ENCODE measurements around the gene GRK3. TPM values are rescaled to one million over a fixed set of nuclear protein-coding genes. Genes with fewer than 3 reads are reported as not detected.

The GRK3 gene
- total RNA-seq, 1 experiment from 2014 or later: 0.37 TPM

DNA sequence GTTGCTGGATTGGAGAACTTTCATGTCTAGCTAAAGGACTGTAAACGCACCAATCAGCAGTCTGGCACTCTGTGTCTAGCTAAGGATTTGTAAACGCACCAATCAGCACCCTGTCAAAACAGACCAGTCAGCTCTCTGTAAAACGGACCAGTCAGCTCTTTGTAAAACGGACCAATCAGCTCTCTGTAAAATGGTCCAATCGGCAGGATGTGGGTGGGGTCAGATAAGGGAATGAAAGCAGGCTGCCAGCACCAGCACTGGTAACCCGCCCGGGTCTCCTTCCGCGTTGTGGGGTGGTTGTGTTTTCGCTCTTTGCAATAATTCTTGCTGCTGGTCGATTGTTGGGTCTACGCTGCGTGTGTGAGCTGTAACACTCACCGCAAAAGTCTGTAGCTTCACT lies 188.8 kb downstream of the GRK3 start:
- POLR2A ChIA-PET (ENCODE audit: unreplicated experiment): interaction anchor here (0.6 kb wide), 1 partner anchor 9 kb away, joined by 4 read pairs; no protein-coding TSS in a partner anchor
- CTCF ChIA-PET: no interaction called here
- TF ChIP-seq EZH2 (IDR thresholded peaks at IDR 0.05; ENCODE audit: low read depth): no peak
- TF ChIP-seq, protein P1, sequence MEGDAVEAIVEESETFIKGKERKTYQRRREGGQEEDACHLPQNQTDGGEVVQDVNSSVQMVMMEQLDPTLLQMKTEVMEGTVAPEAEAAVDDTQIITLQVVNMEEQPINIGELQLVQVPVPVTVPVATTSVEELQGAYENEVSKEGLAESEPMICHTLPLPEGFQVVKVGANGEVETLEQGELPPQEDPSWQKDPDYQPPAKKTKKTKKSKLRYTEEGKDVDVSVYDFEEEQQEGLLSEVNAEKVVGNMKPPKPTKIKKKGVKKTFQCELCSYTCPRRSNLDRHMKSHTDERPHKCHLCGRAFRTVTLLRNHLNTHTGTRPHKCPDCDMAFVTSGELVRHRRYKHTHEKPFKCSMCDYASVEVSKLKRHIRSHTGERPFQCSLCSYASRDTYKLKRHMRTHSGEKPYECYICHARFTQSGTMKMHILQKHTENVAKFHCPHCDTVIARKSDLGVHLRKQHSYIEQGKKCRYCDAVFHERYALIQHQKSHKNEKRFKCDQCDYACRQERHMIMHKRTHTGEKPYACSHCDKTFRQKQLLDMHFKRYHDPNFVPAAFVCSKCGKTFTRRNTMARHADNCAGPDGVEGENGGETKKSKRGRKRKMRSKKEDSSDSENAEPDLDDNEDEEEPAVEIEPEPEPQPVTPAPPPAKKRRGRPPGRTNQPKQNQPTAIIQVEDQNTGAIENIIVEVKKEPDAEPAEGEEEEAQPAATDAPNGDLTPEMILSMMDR (conservative IDR thresholded peaks at IDR 0.05): no peak

GRCh38 chr22:25754527-25755202 lies 190.2 kb downstream of the GRK3 start:
- H3K4me2 ChIP-seq: no peak overlapping the region
- H3K4me1 ChIP-seq (replicated peaks; ENCODE audit: insufficient read depth): peaks cover 16% of the 10 kb centered on the region
- H3F3A ChIP-seq (ENCODE audit: insufficient read depth, low read depth): no peaks in the 10 kb centered on the region
- H3K36me3 ChIP-seq (ENCODE audit: low read depth): no peaks in the 10 kb centered on the region
- ChIA-PET CTCF (no interaction called here), POLR2A (ENCODE audit: unreplicated experiment) (no interaction called here)
- no peaks in the 10 kb centered on the region for H3K27me3 ChIP-seq (ENCODE audit: insufficient read depth, low read depth)
- H3K9me2 ChIP-seq (ENCODE audit: insufficient read depth): no peaks in the 10 kb centered on the region
- no peaks in the 10 kb centered on the region for H4K20me1 ChIP-seq (ENCODE audit: insufficient read depth)
- no TSS peak for BruUV-seq (replicated peaks)
- DNase-seq: no peak
- no peak overlapping the region for H2AFZ ChIP-seq
- no peaks in the 10 kb centered on the region for H3K9me3 ChIP-seq (ENCODE audit: insufficient read depth, low read depth)
- intact Hi-C loops (cut with micrococcal nuclease; ENCODE audit: unreplicated experiment): no loop called here
- H3K4me3 ChIP-seq: no peak overlapping the region
- no peak overlapping the region for H3K27ac ChIP-seq
- TF ChIP-seq EZH2 (IDR thresholded peaks at IDR 0.05; ENCODE audit: low read depth): no peak
- TF ChIP-seq, protein P1 (conservative IDR thresholded peaks at IDR 0.05): no peak
- no peaks in the 10 kb centered on the region for H3K79me2 ChIP-seq (ENCODE audit: low read depth)

More for the DNA sequence above, 188.8 kb downstream of the GRK3 start:
- Histone ChIP-seq H3K4me2 (no peak overlapping the region), H2AFZ (no peak overlapping the region), H3F3A (ENCODE audit: insufficient read depth, low read depth) (no peaks in the 10 kb centered on the region), H3K27me3 (ENCODE audit: insufficient read depth, low read depth) (no peaks in the 10 kb centered on the region), H3K9me3 (ENCODE audit: insufficient read depth, low read depth) (no peaks in the 10 kb centered on the region), H3K36me3 (ENCODE audit: low read depth) (no peaks in the 10 kb centered on the region), H3K9me2 (ENCODE audit: insufficient read depth) (no peaks in the 10 kb centered on the region), H3K79me2 (ENCODE audit: low read depth) (no peaks in the 10 kb centered on the region), H3K4me1 (replicated peaks; ENCODE audit: insufficient read depth) (peaks cover 6% of the 10 kb centered on the region; the same call in 1 of the 2 replicates), H3K27ac (no peak overlapping the region), H4K20me1 (ENCODE audit: insufficient read depth) (no peaks in the 10 kb centered on the region), H3K4me3 (no peak overlapping the region)
- intact Hi-C loops (cut with micrococcal nuclease; ENCODE audit: unreplicated experiment): no loop called here
- no TSS peak for BruUV-seq (replicated peaks)
- DNase-seq: no peak

DNA sequence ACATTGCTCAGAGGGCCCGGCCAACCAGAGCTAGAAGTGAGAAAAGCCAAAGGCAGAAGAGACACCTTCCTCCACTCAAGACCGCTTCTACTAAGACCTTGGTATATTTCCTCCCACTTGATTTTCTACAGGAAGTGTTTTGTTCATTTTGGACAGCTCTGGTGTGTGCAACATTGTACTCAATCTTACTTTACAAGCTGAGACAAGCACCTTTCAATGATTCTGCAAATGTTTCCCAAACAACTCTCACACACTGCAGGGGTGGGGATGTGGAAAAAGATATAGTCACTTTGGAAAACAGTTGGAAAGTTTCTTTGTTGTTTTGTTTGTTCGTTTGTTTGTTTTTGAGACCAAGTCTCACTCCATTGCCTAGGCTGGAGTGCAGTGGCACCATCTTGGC lies 193.2 kb downstream of the GRK3 start:
- intact Hi-C loops (cut with micrococcal nuclease; ENCODE audit: unreplicated experiment): no loop called here
- Histone ChIP-seq H3K4me2 (no peak overlapping the region), H2AFZ (no peak overlapping the region), H3K9me3 (ENCODE audit: insufficient read depth, low read depth) (no peaks in the 10 kb centered on the region), H3K79me2 (ENCODE audit: low read depth) (no peaks in the 10 kb centered on the region), H4K20me1 (ENCODE audit: insufficient read depth) (no peaks in the 10 kb centered on the region), H3K4me1 (replicated peaks; ENCODE audit: insufficient read depth) (peaks cover 10% of the 10 kb centered on the region), H3K27me3 (ENCODE audit: insufficient read depth, low read depth) (no peaks in the 10 kb centered on the region), H3K27ac (no peak overlapping the region), H3K4me3 (no peak overlapping the region), H3K36me3 (ENCODE audit: low read depth) (no peaks in the 10 kb centered on the region), H3K9me2 (ENCODE audit: insufficient read depth) (no peaks in the 10 kb centered on the region), H3F3A (ENCODE audit: insufficient read depth, low read depth) (no peaks in the 10 kb centered on the region)
- ChIA-PET POLR2A (ENCODE audit: unreplicated experiment) (no interaction called here), CTCF (no interaction called here)
- BruUV-seq (replicated peaks): no TSS peak
- TF ChIP-seq, protein P1 (conservative IDR thresholded peaks at IDR 0.05): no peak
- TF ChIP-seq EZH2 (IDR thresholded peaks at IDR 0.05; ENCODE audit: low read depth): no peak
- no peak for DNase-seq
